ENCODE results near the gene TBX3. TPM values are rescaled to one million over a fixed set of nuclear protein-coding genes. Genes with fewer than 3 reads are reported as not detected.

Gene TBX3
- total RNA-seq, 2 experiments from 2014 or later, result not detected

DNA sequence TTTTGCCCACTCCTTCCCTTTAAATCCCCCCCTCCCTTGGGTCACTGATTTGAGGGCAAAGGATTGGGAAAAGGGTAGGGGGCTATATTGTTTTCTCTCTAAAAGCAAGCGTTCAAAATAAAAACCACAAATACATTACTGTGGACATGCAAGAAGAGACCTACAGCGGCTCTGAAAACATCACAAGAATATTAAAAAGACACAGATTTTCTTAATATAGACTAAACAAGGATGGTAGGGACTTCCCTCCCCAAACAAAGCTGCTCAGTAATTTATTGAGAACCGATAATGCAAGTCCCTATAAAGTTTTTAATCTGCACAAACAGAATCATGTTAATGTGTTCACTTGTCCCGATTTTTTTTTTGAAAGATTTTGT is 12.9 kb downstream of the TBX3 start:
- no peak overlapping the region for H3K27ac ChIP-seq (ENCODE audit: low read depth, low read length, poor library complexity, severe bottlenecking)
- no peaks in the 10 kb centered on the region for H3K9me3 ChIP-seq (ENCODE audit: low read length)
- ChIA-PET CTCF (ENCODE audit: unreplicated experiment) (no interaction called here), POLR2A (interaction anchor here (0.6 kb wide), 1 partner anchor 339 kb away, joined by 3 read pairs; no protein-coding TSS in a partner anchor)
- no peak overlapping the region for H3K4me2 ChIP-seq (ENCODE audit: low read length)
- BruUV-seq (replicated peaks), result no TSS peak
- no peaks in the 10 kb centered on the region for H3K79me2 ChIP-seq (ENCODE audit: insufficient read depth, low read depth, low read length)
- H3K4me1 ChIP-seq (ENCODE audit: insufficient read depth, low read length, poor library complexity, severe bottlenecking), result no peaks in the 10 kb centered on the region
- H2AFZ ChIP-seq (ENCODE audit: low read length), result no peak overlapping the region
- H3K9me2 ChIP-seq (ENCODE audit: insufficient read depth, low read length), result no peaks in the 10 kb centered on the region
- no peak overlapping the region for H3K4me3 ChIP-seq (ENCODE audit: low read depth, low read length, poor library complexity, severe bottlenecking)
- no peak for DNase-seq (ENCODE audit: low spot score)
- H4K20me1 ChIP-seq (ENCODE audit: insufficient read depth, low read length), result no peaks in the 10 kb centered on the region
- H3K36me3 ChIP-seq (ENCODE audit: insufficient read depth, low read length), result no peaks in the 10 kb centered on the region
- intact Hi-C loops (cut with micrococcal nuclease; ENCODE audit: unreplicated experiment), result no loop called here
- TF ChIP-seq, protein P1, sequence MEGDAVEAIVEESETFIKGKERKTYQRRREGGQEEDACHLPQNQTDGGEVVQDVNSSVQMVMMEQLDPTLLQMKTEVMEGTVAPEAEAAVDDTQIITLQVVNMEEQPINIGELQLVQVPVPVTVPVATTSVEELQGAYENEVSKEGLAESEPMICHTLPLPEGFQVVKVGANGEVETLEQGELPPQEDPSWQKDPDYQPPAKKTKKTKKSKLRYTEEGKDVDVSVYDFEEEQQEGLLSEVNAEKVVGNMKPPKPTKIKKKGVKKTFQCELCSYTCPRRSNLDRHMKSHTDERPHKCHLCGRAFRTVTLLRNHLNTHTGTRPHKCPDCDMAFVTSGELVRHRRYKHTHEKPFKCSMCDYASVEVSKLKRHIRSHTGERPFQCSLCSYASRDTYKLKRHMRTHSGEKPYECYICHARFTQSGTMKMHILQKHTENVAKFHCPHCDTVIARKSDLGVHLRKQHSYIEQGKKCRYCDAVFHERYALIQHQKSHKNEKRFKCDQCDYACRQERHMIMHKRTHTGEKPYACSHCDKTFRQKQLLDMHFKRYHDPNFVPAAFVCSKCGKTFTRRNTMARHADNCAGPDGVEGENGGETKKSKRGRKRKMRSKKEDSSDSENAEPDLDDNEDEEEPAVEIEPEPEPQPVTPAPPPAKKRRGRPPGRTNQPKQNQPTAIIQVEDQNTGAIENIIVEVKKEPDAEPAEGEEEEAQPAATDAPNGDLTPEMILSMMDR (conservative IDR thresholded peaks at IDR 0.05; ENCODE audit: low read length), result no peak

DNA sequence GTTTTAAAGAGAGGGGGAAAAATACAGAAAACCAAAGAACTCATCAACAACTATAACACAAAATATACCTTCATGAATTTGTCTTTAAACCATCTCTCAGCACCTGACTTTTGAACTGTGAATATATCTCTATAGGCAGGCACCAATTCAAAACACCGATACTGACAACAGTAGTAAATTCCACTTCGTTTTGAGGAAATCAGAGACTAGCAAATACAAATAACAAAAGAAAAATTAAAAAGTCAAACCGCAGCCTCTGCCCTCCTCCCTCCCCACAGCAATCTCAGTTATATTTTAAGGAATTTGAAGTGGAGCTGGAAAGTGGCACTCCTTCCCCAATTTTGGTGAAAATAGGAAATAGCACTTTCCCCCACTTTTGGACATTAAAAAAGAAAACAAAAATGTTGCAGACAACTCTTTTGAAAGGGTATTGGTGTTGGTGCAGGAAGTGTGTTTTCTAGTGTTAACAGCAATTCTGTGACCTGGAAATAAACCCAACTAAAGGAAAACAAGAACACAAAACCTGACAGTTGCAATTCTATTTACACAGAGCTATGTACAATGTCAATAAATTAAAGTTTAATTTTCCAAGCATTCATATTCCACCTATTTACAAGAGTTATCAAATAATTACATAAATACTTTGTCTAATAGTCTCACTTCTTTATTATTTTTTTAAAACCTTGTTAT is 13.5 kb downstream of the TBX3 start:
- intact Hi-C loops (cut with micrococcal nuclease; ENCODE audit: unreplicated experiment), result no loop called here

More for the DNA sequence above, 13.5 kb downstream of the TBX3 start:
- Histone ChIP-seq H3K4me1 (ENCODE audit: insufficient read depth, low read length, poor library complexity, severe bottlenecking) (no peaks in the 10 kb centered on the region), H3K79me2 (ENCODE audit: insufficient read depth, low read depth, low read length) (no peaks in the 10 kb centered on the region), H3K4me2 (ENCODE audit: low read length) (no peak overlapping the region), H3K27ac (ENCODE audit: low read depth, low read length, poor library complexity, severe bottlenecking) (no peak overlapping the region), H3K36me3 (ENCODE audit: insufficient read depth, low read length) (no peaks in the 10 kb centered on the region), H4K20me1 (ENCODE audit: insufficient read depth, low read length) (no peaks in the 10 kb centered on the region), H3K9me2 (ENCODE audit: insufficient read depth, low read length) (no peaks in the 10 kb centered on the region), H3K9me3 (ENCODE audit: low read length) (no peaks in the 10 kb centered on the region), H3K4me3 (ENCODE audit: low read depth, low read length, poor library complexity, severe bottlenecking) (no peak overlapping the region), H2AFZ (ENCODE audit: low read length) (no peak overlapping the region)
- TF ChIP-seq EZH2phosphoT487 (IDR thresholded peaks at IDR 0.05; ENCODE audit: borderline replicate concordance, low read depth, low read length), result no peak
- TF ChIP-seq, protein P1 (conservative IDR thresholded peaks at IDR 0.05; ENCODE audit: low read length), result no peak
- ChIA-PET CTCF (ENCODE audit: unreplicated experiment) (no interaction called here), POLR2A (interaction anchor here (0.6 kb wide), 1 partner anchor 340 kb away, joined by 3 read pairs; no protein-coding TSS in a partner anchor)
- DNase-seq (ENCODE audit: low spot score), result no peak
- BruUV-seq (replicated peaks), result no TSS peak

All from OCI-LY7 (cell line).